Activated naive CD4-positive, alpha-beta T cell treated with anti-CD3 and anti-CD28 coated beads, Interleukin-2, amount 10 ng/mL, durations not matched to agents 7 days and 5 days (primary cell): ENCODE results near the gene ABI3BP.

Experiments
- CTCF ChIA-PET: fragments of 350-600 bp; sonication (Branson Sonifier 250); formaldehyde crosslinking; loops from one replicate; lab custom pipeline; 2021; ENCODE audit warnings: antibody characterized with exemption; lab: Charles Lee
- DNase-seq: peaks from one replicate; pipeline ENCODE4 v3.0.0-alpha.2; 2020
- H3K27ac Mint-ChIP-seq: one replicate; pipeline ENCODE4 v1.8.0; 2021; ENCODE audit warnings: mild to moderate bottlenecking, moderate library complexity, mixed read lengths
- H3K27me3 Mint-ChIP-seq: one replicate; pipeline ENCODE4 v1.8.0; 2021; ENCODE audit warnings: mild to moderate bottlenecking, mixed read lengths
- H3K36me3 Mint-ChIP-seq: one replicate; pipeline ENCODE4 v1.8.0; 2021; ENCODE audit warnings: mixed read lengths
- H3K4me1 Mint-ChIP-seq: one replicate; pipeline ENCODE4 v1.8.0; 2021; ENCODE audit warnings: mixed read lengths
- H3K4me3 Mint-ChIP-seq: one replicate; pipeline ENCODE4 v1.8.0; 2021; ENCODE audit warnings: mild to moderate bottlenecking, moderate library complexity, mixed read lengths
- H3K9me3 Mint-ChIP-seq: one replicate; pipeline ENCODE4 v1.8.0; 2021; ENCODE audit warnings: mixed read lengths

Gene ABI3BP

DNA sequence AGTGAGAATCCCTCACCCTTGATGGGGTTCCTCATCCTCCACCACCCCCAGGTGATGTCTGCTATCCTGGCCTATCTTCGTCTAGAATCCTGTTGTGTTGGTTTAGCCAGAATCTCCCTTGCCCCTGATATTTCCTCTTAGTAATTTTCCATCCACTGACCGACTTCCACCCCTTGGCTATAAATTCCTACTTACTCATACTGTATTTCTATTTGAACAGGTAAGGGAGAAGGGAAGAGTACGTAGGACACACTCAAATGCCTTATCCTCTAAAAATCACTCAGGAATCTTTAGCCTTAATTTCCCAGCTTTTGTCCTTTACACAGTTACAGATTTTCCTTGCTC, 284.6 kb downstream of the ABI3BP start:
- H3K27me3 Mint-ChIP-seq = peaks cover 11% of the 10 kb centered on the region
- H3K4me3 Mint-ChIP-seq = peak overlapping the region; percentile 76

DNA sequence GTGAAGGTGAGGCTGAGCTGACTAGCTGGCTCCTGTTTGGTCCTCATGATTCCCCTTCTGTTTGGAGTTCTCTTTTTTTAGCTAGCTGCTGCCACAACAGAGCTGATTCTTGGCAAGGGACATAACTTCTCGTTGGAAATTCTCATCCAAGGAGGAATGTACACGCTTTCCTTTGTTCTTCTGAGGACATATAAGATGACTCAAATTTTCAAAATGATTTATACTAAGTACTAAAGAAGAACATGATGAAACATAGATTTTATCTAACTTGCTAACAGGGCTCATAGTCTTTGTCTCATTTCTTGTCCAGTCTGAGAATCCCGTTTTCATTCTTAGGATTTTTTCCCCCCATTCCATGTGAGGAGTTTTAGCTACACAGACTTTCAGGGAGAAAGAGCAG, 286.9 kb downstream of the ABI3BP start:
- Mint-ChIP-seq H3K4me1 (peaks cover 22% of the 10 kb centered on the region), H3K36me3 (peaks cover 14% of the 10 kb centered on the region), H3K27me3 (peaks cover 19% of the 10 kb centered on the region), H3K4me3 (no peak overlapping the region), H3K9me3 (peaks cover 7% of the 10 kb centered on the region), H3K27ac (no peak overlapping the region)
- CTCF ChIA-PET = interaction anchor here (1.0 to 1.2 kb wide), 2 partner anchors 30 to 38 kb away, joined by 3 read pairs; no protein-coding TSS in a partner anchor
- no peak for DNase-seq

More for the DNA sequence above, 284.6 kb downstream of the ABI3BP start:
- DNase-seq = no peak
- peaks cover 29% of the 10 kb centered on the region for H3K36me3 Mint-ChIP-seq
- peaks cover 7% of the 10 kb centered on the region for H3K9me3 Mint-ChIP-seq
- CTCF ChIA-PET = interaction anchor here (0.7 to 2.5 kb wide), 3 partner anchors 106 to 303 kb away, joined by 3 to 7 read pairs (median 3); no protein-coding TSS in a partner anchor
- H3K4me1 Mint-ChIP-seq = peaks cover 41% of the 10 kb centered on the region
- H3K27ac Mint-ChIP-seq = peak overlapping the region; percentile 94

DNA sequence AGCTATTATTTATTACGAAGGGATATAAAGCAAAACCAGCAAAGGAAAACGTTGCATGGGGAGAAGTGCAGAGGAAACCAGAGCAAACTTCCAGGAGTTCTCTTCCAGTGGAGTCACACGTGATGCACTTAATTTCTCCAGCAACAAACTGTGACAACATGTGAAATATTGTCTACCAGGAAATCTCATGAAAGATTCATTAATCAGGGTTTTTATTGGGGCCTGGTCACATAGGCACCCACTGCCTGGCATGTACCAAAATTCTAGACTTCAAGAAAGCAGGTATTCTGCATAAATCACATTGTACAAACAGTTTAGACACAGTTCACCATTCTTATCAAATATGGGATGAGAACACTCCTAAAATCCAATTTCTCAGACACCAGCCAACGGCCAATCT, 289.4 kb downstream of the ABI3BP start:
- CTCF ChIA-PET = no interaction called here
- Mint-ChIP-seq H3K4me3 (no peak overlapping the region), H3K27me3 (peaks cover 19% of the 10 kb centered on the region), H3K9me3 (peaks cover 5% of the 10 kb centered on the region), H3K36me3 (peaks cover 5% of the 10 kb centered on the region), H3K27ac (no peak overlapping the region), H3K4me1 (peaks cover 7% of the 10 kb centered on the region)
- DNase-seq = no peak

DNA sequence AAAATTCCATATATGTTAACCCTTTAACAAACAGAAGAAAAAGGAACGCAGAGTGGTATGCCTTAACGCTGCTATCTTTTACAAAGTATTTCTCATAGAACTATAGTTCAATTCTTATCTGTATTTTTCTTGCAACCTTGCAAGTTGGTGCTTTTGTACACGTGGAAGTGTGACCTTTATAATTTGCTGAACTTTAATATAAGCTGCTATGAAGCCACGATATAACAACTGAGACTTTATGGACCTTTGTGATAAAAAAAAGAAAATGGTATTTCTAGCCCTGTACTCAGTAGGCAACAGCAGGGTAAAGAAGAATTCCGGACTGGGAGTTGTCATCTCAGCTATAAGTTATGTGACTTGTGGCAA, 290.3 kb downstream of the ABI3BP start:
- H3K9me3 Mint-ChIP-seq = no peaks in the 10 kb centered on the region
- H3K36me3 Mint-ChIP-seq = no peaks in the 10 kb centered on the region
- DNase-seq = no peak
- CTCF ChIA-PET = no interaction called here
- H3K27me3 Mint-ChIP-seq = peaks cover 27% of the 10 kb centered on the region
- H3K27ac Mint-ChIP-seq = no peak overlapping the region
- H3K4me1 Mint-ChIP-seq = no peaks in the 10 kb centered on the region
- no peak overlapping the region for H3K4me3 Mint-ChIP-seq

DNA sequence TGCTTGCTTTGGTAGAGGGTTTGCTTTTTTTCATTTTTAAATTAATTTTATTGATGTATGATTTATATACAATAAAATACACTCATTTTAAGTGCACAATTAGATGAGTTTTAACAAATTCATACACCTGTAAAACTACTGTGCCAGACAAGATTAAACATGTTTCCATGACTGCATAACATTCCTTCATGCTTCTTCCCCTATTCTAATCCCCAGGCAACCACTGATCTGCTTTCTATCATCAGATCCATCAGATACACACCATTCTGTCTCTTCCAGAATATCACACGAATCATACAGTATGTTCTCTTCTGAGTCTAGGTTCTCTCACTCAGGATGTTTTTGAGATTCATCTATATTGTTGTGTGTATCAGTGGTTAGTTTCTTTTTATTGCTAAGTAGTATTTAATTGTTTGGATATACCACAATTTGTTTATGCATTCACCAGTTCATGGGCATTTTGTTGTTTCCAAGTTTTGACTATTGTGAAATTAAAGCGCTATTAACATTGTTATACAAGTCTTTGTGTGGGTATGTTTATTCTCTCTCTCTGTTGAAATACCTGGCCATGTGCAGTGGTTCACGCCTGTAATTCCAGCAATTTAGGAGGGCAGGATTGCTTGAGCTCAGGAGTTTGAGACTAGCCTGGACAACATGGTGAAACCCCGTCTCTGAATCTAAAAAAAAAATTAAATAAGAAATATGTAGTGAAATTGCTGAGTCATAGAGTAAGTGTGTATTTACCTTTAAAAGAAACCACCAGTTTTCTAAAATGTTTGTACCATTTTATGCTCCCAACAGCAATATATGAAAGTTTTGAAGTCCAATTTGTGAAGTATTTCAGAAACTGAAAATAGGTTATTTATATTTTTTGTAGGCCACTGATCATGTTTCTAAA, 290.9 kb downstream of the ABI3BP start:
- H3K27ac Mint-ChIP-seq = no peak overlapping the region
- H3K27me3 Mint-ChIP-seq = peaks cover 31% of the 10 kb centered on the region
- CTCF ChIA-PET = no interaction called here

DNA sequence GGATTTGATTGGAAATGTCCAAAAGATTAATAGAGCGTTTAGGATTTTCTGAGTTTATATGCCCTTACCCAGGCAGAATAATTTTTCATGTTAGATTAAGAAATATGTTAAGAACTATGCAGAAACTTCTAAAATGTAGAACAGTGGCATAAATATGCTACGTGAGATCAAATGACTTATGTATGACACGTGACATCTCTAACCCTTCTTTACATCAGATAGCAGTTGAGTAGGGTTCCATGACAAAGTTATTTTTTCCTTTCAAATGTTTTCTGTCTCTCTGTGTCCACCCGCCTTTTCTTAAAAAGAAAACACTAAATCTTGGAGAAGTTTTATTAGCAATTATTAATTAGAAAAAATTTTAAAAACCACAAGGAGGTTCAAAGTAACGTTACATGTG, 292.5 kb downstream of the ABI3BP start:
- Mint-ChIP-seq H3K27me3 (peaks cover 38% of the 10 kb centered on the region), H3K36me3 (no peaks in the 10 kb centered on the region), H3K4me1 (no peaks in the 10 kb centered on the region), H3K4me3 (no peak overlapping the region), H3K9me3 (no peaks in the 10 kb centered on the region), H3K27ac (no peak overlapping the region)
- CTCF ChIA-PET = no interaction called here
- no peak for DNase-seq

More for the DNA sequence above, 290.9 kb downstream of the ABI3BP start:
- no peaks in the 10 kb centered on the region for H3K36me3 Mint-ChIP-seq
- H3K9me3 Mint-ChIP-seq = no peaks in the 10 kb centered on the region
- no peak overlapping the region for H3K4me3 Mint-ChIP-seq
- no peak for DNase-seq
- H3K4me1 Mint-ChIP-seq = no peaks in the 10 kb centered on the region
